Heart left ventricle (tissue), 13 donors: ENCODE results near the gene ILF2.

Source experiments
- CTCF ChIP-seq, 12 donors: fragments of 200-600 bp; sonication (generic) in 4 of 12; IDR thresholded peaks; one replicate each; pipeline versions ENCODE4 v1.5.0 to v1.8.0; 2018 to 2022; ENCODE audit warnings: antibody characterized with exemption in 12 of 12, mild to moderate bottlenecking in 5 of 12
- POLR2A ChIP-seq, 2 donors: fragments of 450-650 bp; IDR thresholded peaks; one replicate each; pipeline ENCODE4 v1.6.1; 2017; ENCODE audit warnings: antibody characterized with exemption in 2 of 2, mild to moderate bottlenecking in 2 of 2, moderate library complexity in 2 of 2
- donor health status: ischemic (EF 13 %, LVEDD 7.1; RV severe dilation, severe dysfunction).
- donor health status: DM: no; HTN: yes; CAD: no.
- donor health status: DM: no; HTN: no; CAD: no.
- donor health status: ischemic (EF 25% LVEDD 6.9; RV normal size, moderate dysfunction).
- donor health status: ischemic (EF 25% LVEDD 5.7; RV mildly dilated, moderate dysfunction).
- donor health status: ischemic (EF 35%, LVEDD 5.7; RV mildly dilated, moderate dysfunction).
- donor health status: nonischemic (EF 11% LVEDD 7.7; RV severe dilation, severe dysfunction).
- donor health status: DM: yes; HTN: yes; CAD: no.
- donor health status: PGD.
- donor health status: ischemic (EF 29% LVEDD 5.4; RV normal size, mild dysfunction).
- donor health status: nonischemic (EF 23%, LVEDD 6.1; RV moderate dilation, normal function).

GRCh38 chr1:153646672-153647345 lies 24.0 kb downstream of the ILF2 start:
- TF ChIP-seq CTCF (IDR thresholded peaks at IDR 0.05) (no peak), POLR2A (IDR thresholded peaks at IDR 0.05) (no peak)
